K562 (cell line): Measurements from ENCODE around the gene RITA1. TPM values are rescaled to one million over a fixed set of nuclear protein-coding genes. Genes with fewer than 3 reads are reported as not detected.
A peak's percentile ranks its signal among the peaks of the same experiment; 100 is the strongest.

Experiments
- ATAC-seq: fragments of 200-7000 bp; cut with Tn5 transposase; 3 replicates; pipeline ENCODE4 v1.9.1; 2020; ENCODE audit warnings: moderate library complexity
- BruUV-seq: library from RNA; stranded (reverse); fragments of 400-500 nt; replicated peaks from 2 replicates; lab custom pipeline; 2021; lab: Mats Ljungman, UMichigan
- CTCF ChIA-PET: fragments of 300-600 bp; formaldehyde crosslinking; extraction: SDS; loops from one replicate; lab custom pipeline; 2021; ENCODE audit warnings: low intra/inter-chr PET ratio; lab: Yijun Ruan, JAX
- POLR2A ChIA-PET: fragments of 300-600, 350-650 bp; sonication (Branson Sonifier 250); formaldehyde crosslinking; extraction: SDS; loops from one replicate; lab custom pipeline; 2021; ENCODE audit warnings: antibody characterized with exemption, inconsistent platforms; lab: Yijun Ruan, JAX
- DNase-seq, 4 experiments: peaks; one replicate each; pipeline versions ENCODE4 v3.0.0 to v3.0.0-alpha.2; 2011 to 2018; ENCODE audit warnings: low spot score in 3 of 4, mixed read lengths in 3 of 4; ENCODE audit errors: extremely low read depth in 1 of 4
- FAIRE-seq: peaks from 2 replicates; lab custom pipeline; 2011; peaks lifted over from hg19 to GRCh38; lab: Jason Lieb, UNC
- H2AFZ ChIP-seq: 2 replicates; pipeline ENCODE4 v1.6.0; 2011; ENCODE audit warnings: low read depth, low read length, control low read depth, inconsistent platforms
- H3K27ac ChIP-seq: fragments of 200-600 bp; 3 replicates; pipeline ENCODE4 v1.8.0; 2011; ENCODE audit warnings: low read depth, mild to moderate bottlenecking, control low read depth, inconsistent platforms, low read length, moderate library complexity, mixed read lengths; ENCODE audit errors: extremely low read depth
- H3K27me3 ChIP-seq, 2 experiments: fragments of 300-600 bp in 1 of 2; 2 replicates in 1 of 2; 3 replicates in 1 of 2; pipeline versions ENCODE4 v1.6.0 to v1.8.0; 2011; ENCODE audit warnings: inconsistent platforms in 2 of 2, low read length in 2 of 2, mild to moderate bottlenecking in 1 of 2, mixed read lengths in 1 of 2, moderate library complexity in 1 of 2; ENCODE audit not compliant: control insufficient read depth in 2 of 2, insufficient read depth in 2 of 2
- H3K36me3 ChIP-seq: fragments of 300-600 bp; 3 replicates; pipeline ENCODE4 v1.8.0; 2011; ENCODE audit warnings: mild to moderate bottlenecking, low read length, inconsistent platforms; ENCODE audit not compliant: control insufficient read depth, insufficient read depth
- H3K4me1 ChIP-seq, 2 experiments: fragments of 200-600 bp in 1 of 2; replicated peaks in 1 of 2; 2 replicates in 1 of 2; 3 replicates in 1 of 2; pipeline versions ENCODE4 v1.5.1 to v1.8.0; 2011; ENCODE audit warnings: inconsistent platforms in 2 of 2, low read length in 2 of 2, mild to moderate bottlenecking in 1 of 2, mixed read lengths in 1 of 2, moderate library complexity in 1 of 2; ENCODE audit not compliant: control insufficient read depth in 2 of 2, insufficient read depth in 2 of 2
- H3K4me2 ChIP-seq: 2 replicates; pipeline ENCODE4 v1.6.1; 2011; ENCODE audit warnings: low read length, control low read depth, inconsistent platforms, mixed read lengths; ENCODE audit not compliant: insufficient read depth
- H3K4me3 ChIP-seq: fragments of 200-600 bp; sonication (generic), shearing (Covaris generic); 2 replicates; pipeline ENCODE4 v1.5.1; 2016; ENCODE audit warnings: control low read depth, inconsistent platforms
- H3K79me2 ChIP-seq: fragments of 200-600 bp; 3 replicates; pipeline ENCODE4 v1.8.0; 2011; ENCODE audit warnings: low read length, inconsistent platforms; ENCODE audit not compliant: control insufficient read depth, insufficient read depth
- H3K9ac ChIP-seq, 2 experiments: 2 replicates each; pipeline versions ENCODE4 v1.6.0 to v1.6.1; 2011; ENCODE audit warnings: low read depth in 2 of 2, low read length in 2 of 2, control low read depth in 1 of 2, inconsistent platforms in 1 of 2, mild to moderate bottlenecking in 1 of 2, mixed read lengths in 1 of 2; ENCODE audit not compliant: insufficient read depth in 1 of 2
- H3K9me1 ChIP-seq: one replicate; pipeline ENCODE4 v1.6.0; 2011; ENCODE audit warnings: inconsistent platforms, mild to moderate bottlenecking, low read length, moderate library complexity; ENCODE audit not compliant: control insufficient read depth, insufficient read depth
- H3K9me3 ChIP-seq: replicated peaks from 2 replicates; pipeline ENCODE4 v1.5.1; 2011; ENCODE audit warnings: low read depth, low read length, inconsistent platforms; ENCODE audit not compliant: control insufficient read depth, insufficient read depth
- H4K20me1 ChIP-seq: replicated peaks from 2 replicates; pipeline ENCODE4 v1.6.1; 2011; ENCODE audit warnings: low read length, inconsistent platforms, mixed read lengths; ENCODE audit not compliant: control insufficient read depth, insufficient read depth
- C11orf30 ChIP-seq: fragments of 450-650 bp; IDR thresholded peaks from 2 replicates; pipeline ENCODE4 v1.6.1; 2016; ENCODE audit warnings: low read depth, mild to moderate bottlenecking
- RBM25 ChIP-seq: fragments of 200-400 bp; formaldehyde crosslinking; IDR thresholded peaks from 2 replicates; pipeline ENCODE4 v1.6.1; 2018; ENCODE audit warnings: low read length, low read depth, moderate library complexity; ENCODE audit not compliant: severe bottlenecking
- ZNF121 ChIP-seq: sonication (generic); formaldehyde crosslinking; conservative IDR thresholded peaks from 2 replicates; pipeline ENCODE4 v1.8.0; 2022; ENCODE audit warnings: missing genetic modification reagents
- ZNF696 ChIP-seq: fragments of 250-450 bp; sonication (Bioruptor Pico); conservative IDR thresholded peaks from 2 replicates; pipeline ENCODE4 v1.4.0; 2020; ENCODE audit warnings: mild to moderate bottlenecking, moderate library complexity
- WGBS: fragments of 100-300 bp; shearing (Covaris generic); methylation state at CpG from one replicate; pipeline ENCODE4 v1.1.6; 2016; ENCODE audit warnings: low coverage, mixed read lengths; ENCODE audit not compliant: insufficient coverage; ENCODE audit errors: missing lambda C conversion rate; 5-methylcytosine and 5-hydroxymethylcytosine counted together
- in situ Hi-C: fragments of 300-500 bp; cut with MboI; formaldehyde crosslinking; loops from 4 replicates; pipeline ENCODE4 v1.15.0; 2018; ENCODE audit warnings: inconsistent platforms, mixed read lengths
- intact Hi-C: fragments of 100-400 bp; cut with micrococcal nuclease; formaldehyde crosslinking; loops from 2 replicates; pipeline ENCODE4 v1.14.2; 2022
- polyA plus RNA-seq, 8 experiments: library from polyadenylated mRNA; depleted of rRNA in 4 of 8; stranded (reverse) in 5 of 8; unstranded in 3 of 8; fragments of >200 nt; fragmentation: Nextera tagmentation in 2 of 8; fragmentation: Illumina TruSeq in 1 of 8; extraction: Ambion mirVana in 2 of 8; extraction: Trizol in 1 of 8; gene quantifications; 2 replicates each; pipeline versions ENCODE4 v1.2.1 to v1.2.3, GENCODE V29; 2011 to 2014; ENCODE audit warnings: inconsistent platforms in 1 of 8, missing spikeins in 1 of 8
- total RNA-seq, 7 experiments: library from RNA; depleted of rRNA in 6 of 7; stranded (reverse); fragments of >200 nt in 6 of 7; fragmentation: Illumina TruSeq in 2 of 7; extraction: Trizol in 2 of 7; gene quantifications; 2 replicates each; pipeline versions ENCODE4 v1.2.1 to v1.2.3, GENCODE V29; 2011 to 2021; ENCODE audit warnings: low replicate concordance in 1 of 7
- TF ChIP-seq, protein P1 (sequence below): sonication (generic); formaldehyde crosslinking; IDR thresholded peaks from 2 replicates; pipeline ENCODE4 v1.8.1; 2023; ENCODE audit warnings: mild to moderate bottlenecking, missing genetic modification reagents

The RITA1 gene
- total and polyA plus RNA-seq, 9 of the 15 experiments (the other 6 are each of a cell fraction or from before 2014, with no cell fraction given) = 2.8 to 40.4 (median 18.0) TPM

DNA sequence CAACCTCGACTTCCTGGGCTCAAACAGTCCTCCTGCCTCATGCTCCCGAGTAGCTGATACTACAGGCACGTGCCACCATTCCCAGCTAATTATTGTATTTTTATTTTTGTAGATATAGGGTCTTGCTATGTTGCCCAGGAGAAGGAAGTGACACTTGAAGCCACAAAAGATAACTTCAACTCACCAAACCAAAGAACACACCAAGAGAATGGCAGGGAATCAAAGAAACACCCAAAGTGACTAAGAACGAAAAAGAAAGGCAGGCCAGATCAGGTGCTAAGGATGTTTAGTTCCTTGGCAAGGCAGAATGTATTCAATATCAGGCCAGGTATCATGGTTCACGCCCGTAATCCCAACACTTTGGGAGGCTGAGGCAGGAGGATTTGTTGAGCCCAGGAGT lies 25.6 kb downstream of the RITA1 start:
- no peak for ATAC-seq
- no peaks in the 10 kb centered on the region for H4K20me1 ChIP-seq
- intact Hi-C loops = no loop called here
- no peak overlapping the region for H3K4me3 ChIP-seq
- no peak overlapping the region for H3K4me2 ChIP-seq
- H2AFZ ChIP-seq = no peak overlapping the region
- no TSS peak for BruUV-seq
- FAIRE-seq = no peak
- 39% methylated on average over 6 of the region's 6 CpGs for WGBS
- no peaks in the 10 kb centered on the region for H3K9me1 ChIP-seq
- ChIA-PET POLR2A (no interaction called here), CTCF (no interaction called here)
- TF ChIP-seq C11orf30 (no peak), ZNF696 (CRISPR knock-in tag) (no peak), RBM25 (peak; percentile 3), ZNF121 (CRISPR knock-in tag) (peak; percentile 52; the same call in 1 of the 2 replicates)
- TF ChIP-seq, protein P1, sequence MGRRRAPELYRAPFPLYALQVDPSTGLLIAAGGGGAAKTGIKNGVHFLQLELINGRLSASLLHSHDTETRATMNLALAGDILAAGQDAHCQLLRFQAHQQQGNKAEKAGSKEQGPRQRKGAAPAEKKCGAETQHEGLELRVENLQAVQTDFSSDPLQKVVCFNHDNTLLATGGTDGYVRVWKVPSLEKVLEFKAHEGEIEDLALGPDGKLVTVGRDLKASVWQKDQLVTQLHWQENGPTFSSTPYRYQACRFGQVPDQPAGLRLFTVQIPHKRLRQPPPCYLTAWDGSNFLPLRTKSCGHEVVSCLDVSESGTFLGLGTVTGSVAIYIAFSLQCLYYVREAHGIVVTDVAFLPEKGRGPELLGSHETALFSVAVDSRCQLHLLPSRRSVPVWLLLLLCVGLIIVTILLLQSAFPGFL = no peak
- peaks cover 15 to 17% of the 10 kb centered on the region in 2 experiments; a peak in 4 of 5 replicates for H3K4me1 ChIP-seq
- in situ Hi-C loops = no loop called here
- no peak overlapping the region for H3K9ac ChIP-seq
- no peaks in the 10 kb centered on the region for H3K9me3 ChIP-seq
- no peak overlapping the region for H3K27ac ChIP-seq
- no peaks in the 10 kb centered on the region for H3K36me3 ChIP-seq
- H3K79me2 ChIP-seq = no peaks in the 10 kb centered on the region
- H3K27me3 ChIP-seq = no peaks in the 10 kb centered on the region; a peak in 1 of 5 replicates
- no peak for DNase-seq
